Tibial nerve (tissue), 4 donors: ENCODE results near the gene SPDL1. TPM values are rescaled to one million over a fixed set of nuclear protein-coding genes. Genes with fewer than 3 reads are reported as not detected.

Experiments used
- DNase-seq, 2 donors: peaks; one replicate each; pipeline ENCODE4 v3.0.0-alpha.2; 2019; ENCODE audit warnings: low spot score in 2 of 2
- H3K27ac ChIP-seq, 4 donors: fragments of 200-600 bp; sonication (generic) in 3 of 4; one replicate each; pipeline ENCODE4 v1.5.1; 2017 to 2019; ENCODE audit warnings: mild to moderate bottlenecking in 1 of 4
- H3K27me3 ChIP-seq, 2 donors: fragments of 200-600 bp; sonication (generic) in 1 of 2; one replicate each; pipeline versions ENCODE4 v1.5.1 to v1.6.0; 2017 to 2019
- H3K36me3 ChIP-seq, 3 donors: fragments of 200-600 bp; sonication (generic); one replicate each; pipeline ENCODE4 v1.5.1; 2018 to 2019
- H3K4me1 ChIP-seq, 4 donors: fragments of 200-600 bp; sonication (generic) in 3 of 4; one replicate each; pipeline ENCODE4 v1.5.1; 2017 to 2019
- H3K4me3 ChIP-seq, 4 donors: fragments of 200-600 bp; sonication (generic) in 3 of 4; one replicate each; pipeline ENCODE4 v1.5.1; 2017 to 2019; ENCODE audit warnings: mild to moderate bottlenecking in 1 of 4, moderate library complexity in 1 of 4
- H3K9me3 ChIP-seq, 4 donors: fragments of 200-600 bp; sonication (generic) in 3 of 4; one replicate each; pipeline ENCODE4 v1.5.1; 2017 to 2019
- EP300 ChIP-seq, 2 donors: sonication (generic); formaldehyde crosslinking; IDR thresholded peaks; one replicate each; pipeline ENCODE4 v1.6.1; 2017; ENCODE audit warnings: antibody characterized with exemption in 2 of 2, mild to moderate bottlenecking in 1 of 2
- POLR2A ChIP-seq, 2 donors: fragments of 450-650 bp; IDR thresholded peaks; one replicate each; pipeline ENCODE4 v1.6.1; 2017; ENCODE audit warnings: antibody characterized with exemption in 2 of 2, mild to moderate bottlenecking in 2 of 2, moderate library complexity in 2 of 2
- WGBS, 2 donors: methylation state at CpG; one replicate each; pipeline ENCODE4 v1.1.5; 2018; 5-methylcytosine and 5-hydroxymethylcytosine counted together
- total RNA-seq, 4 donors: library from RNA; depleted of rRNA; stranded (reverse); fragments of >200 nt; gene quantifications; one replicate each; pipeline ENCODE4 v1.1.0, GENCODE V29; 2016
- TF ChIP-seq, protein P1 (sequence below), 5 experiments: fragments of 200-600 bp in 3 of 5; fragments of 450-650 bp in 2 of 5; sonication (generic) in 3 of 5; IDR thresholded peaks; one replicate each; pipeline ENCODE4 v1.5.1; 2016 to 2019; ENCODE audit warnings: antibody characterized with exemption in 5 of 5, mild to moderate bottlenecking in 3 of 5, moderate library complexity in 2 of 5

SPDL1 gene
- total RNA-seq, 4 donors from 2014 or later = 8.1 to 15.6 (median 11.7) TPM

DNA sequence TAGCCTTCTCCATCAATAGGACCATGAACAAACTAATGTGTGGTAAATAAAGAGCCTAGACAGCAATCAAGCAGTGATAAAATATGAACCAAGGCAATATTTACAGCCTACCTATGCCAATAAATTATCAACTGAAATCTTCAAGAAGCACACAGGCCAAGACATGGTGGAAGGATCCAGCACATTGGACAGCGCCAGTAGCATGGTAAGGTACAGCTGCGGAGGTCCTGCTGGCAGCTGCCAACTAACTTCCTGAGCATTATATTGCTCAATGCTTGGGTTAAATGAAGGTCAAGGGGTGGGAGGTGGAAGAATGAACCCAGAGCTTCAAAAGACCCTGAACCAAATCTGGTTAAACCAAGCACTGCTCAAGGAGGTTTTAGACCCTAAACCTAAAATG, 16.5 kb upstream of the SPDL1 start:
- WGBS, 2 donors = 56 to 64% methylated on average over 2 of the region's 2 CpGs

DNA sequence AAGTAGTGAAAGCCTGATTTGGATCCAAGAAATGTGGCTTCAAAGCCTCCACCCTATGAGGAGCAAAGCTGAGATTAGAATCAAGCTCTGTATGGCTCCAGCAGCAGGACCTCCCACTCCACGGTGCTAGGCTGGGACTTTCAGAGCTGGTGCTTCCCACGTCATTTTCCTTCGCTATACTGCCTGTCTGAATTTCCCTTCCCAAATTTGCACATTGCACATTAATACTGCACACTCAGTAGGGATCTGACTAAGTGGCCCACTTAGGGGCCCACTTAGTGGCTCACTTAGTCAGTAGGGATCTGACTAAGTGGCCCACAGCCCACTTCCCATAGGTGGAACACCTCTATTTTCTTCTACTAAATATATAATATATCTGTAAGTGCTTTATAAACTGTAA, 14.1 kb upstream of the SPDL1 start:
- DNase-seq = no peak
- H3K27ac ChIP-seq = no peak overlapping the region
- no peaks in the 10 kb centered on the region for H3K4me1 ChIP-seq
- no peak overlapping the region for H3K4me3 ChIP-seq
- WGBS, 2 donors = 89 to 98% methylated on average over 3 of the region's 3 CpGs
- H3K27me3 ChIP-seq = no peaks in the 10 kb centered on the region
- no peak for TF ChIP-seq EP300 (IDR thresholded peaks at IDR 0.05)
- no peak for TF ChIP-seq POLR2A (IDR thresholded peaks at IDR 0.05)
- TF ChIP-seq, protein P1, sequence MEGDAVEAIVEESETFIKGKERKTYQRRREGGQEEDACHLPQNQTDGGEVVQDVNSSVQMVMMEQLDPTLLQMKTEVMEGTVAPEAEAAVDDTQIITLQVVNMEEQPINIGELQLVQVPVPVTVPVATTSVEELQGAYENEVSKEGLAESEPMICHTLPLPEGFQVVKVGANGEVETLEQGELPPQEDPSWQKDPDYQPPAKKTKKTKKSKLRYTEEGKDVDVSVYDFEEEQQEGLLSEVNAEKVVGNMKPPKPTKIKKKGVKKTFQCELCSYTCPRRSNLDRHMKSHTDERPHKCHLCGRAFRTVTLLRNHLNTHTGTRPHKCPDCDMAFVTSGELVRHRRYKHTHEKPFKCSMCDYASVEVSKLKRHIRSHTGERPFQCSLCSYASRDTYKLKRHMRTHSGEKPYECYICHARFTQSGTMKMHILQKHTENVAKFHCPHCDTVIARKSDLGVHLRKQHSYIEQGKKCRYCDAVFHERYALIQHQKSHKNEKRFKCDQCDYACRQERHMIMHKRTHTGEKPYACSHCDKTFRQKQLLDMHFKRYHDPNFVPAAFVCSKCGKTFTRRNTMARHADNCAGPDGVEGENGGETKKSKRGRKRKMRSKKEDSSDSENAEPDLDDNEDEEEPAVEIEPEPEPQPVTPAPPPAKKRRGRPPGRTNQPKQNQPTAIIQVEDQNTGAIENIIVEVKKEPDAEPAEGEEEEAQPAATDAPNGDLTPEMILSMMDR (IDR thresholded peaks at IDR 0.05) = no peak
- H3K9me3 ChIP-seq = no peaks in the 10 kb centered on the region
- no peaks in the 10 kb centered on the region for H3K36me3 ChIP-seq

More for the DNA sequence above, 16.5 kb upstream of the SPDL1 start:
- no peaks in the 10 kb centered on the region for H3K9me3 ChIP-seq
- DNase-seq = no peak
- H3K4me3 ChIP-seq = no peak overlapping the region
- no peaks in the 10 kb centered on the region for H3K4me1 ChIP-seq
- H3K27me3 ChIP-seq = no peaks in the 10 kb centered on the region
- H3K36me3 ChIP-seq = no peaks in the 10 kb centered on the region
- no peak for TF ChIP-seq EP300 (IDR thresholded peaks at IDR 0.05)
- TF ChIP-seq POLR2A (IDR thresholded peaks at IDR 0.05) = no peak
- TF ChIP-seq, protein P1 (IDR thresholded peaks at IDR 0.05) = no peak
- no peak overlapping the region for H3K27ac ChIP-seq

DNA sequence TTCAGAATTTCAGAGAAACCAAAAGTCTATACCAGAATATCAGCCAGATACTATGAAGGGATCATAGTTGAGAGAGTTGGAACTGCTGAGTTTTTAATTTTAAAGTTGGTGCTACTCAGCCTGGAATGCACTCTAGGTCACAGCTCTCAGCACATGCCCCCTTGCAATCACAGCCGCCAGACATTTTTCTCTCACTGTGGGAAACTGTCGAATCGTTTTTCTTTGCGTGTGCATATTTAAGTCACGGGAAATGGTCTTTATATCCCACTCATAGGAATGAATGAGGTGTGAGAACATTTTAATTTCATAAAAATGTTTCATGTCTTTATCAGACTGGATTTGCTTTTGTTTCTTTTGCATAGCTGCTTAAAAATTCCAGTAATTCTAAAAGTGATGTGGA, 12.2 kb upstream of the SPDL1 start:
- DNase-seq = no peak
- Histone ChIP-seq H3K27ac (no peak overlapping the region), H3K27me3 (no peaks in the 10 kb centered on the region), H3K4me1 (no peaks in the 10 kb centered on the region), H3K4me3 (no peak overlapping the region), H3K36me3 (no peaks in the 10 kb centered on the region), H3K9me3 (no peaks in the 10 kb centered on the region)
- no peak for TF ChIP-seq POLR2A (IDR thresholded peaks at IDR 0.05)
- 34 to 38% methylated on average over 5 of the region's 5 CpGs for WGBS, 2 donors

DNA sequence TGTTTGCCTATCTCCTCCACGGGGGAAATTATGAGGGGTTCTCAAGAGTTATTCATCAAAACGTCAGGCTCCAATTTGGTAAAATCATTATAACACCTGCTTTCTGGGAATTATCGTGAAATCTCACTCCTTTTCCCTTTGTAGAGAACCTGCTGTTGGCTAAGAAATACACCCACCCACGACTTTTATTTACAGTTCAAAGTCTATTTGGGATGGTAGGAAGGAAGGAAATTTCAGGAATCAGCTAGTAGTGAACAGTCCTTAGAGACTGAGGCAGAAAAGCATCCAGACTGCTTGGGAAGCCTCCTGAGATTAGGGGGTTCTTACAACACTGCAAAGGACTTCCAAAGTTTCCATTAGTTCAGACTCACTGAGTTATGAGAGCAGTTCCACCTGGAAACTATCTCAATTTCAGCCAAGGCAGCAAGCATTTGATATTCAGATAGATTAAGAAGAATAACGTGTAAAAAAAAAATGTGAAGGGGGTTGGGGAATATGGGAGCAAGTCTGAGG, 9.4 kb upstream of the SPDL1 start:
- Histone ChIP-seq H3K4me3 (no peak overlapping the region), H3K27ac (no peak overlapping the region)

DNA sequence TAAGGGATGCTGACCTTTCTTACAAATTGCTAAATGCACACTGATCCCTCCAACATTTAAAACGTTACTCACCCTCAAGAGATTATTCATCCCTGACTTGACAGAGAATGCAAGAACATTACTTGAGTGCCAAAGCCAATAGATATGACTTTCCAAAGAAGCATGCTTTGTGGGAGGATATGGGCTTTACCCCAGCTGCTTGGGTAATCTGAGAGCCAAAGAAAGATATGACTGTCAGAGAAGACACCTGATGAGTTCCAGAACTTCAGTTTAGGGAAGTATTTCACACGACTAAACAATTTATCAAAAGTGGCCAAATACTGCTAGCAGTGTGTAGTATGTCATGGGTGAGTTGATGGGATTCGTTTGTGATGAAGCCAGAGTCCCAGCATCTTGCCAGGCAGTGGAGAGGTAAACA, 7.4 kb upstream of the SPDL1 start:
- Histone ChIP-seq H3K36me3 (no peaks in the 10 kb centered on the region), H3K9me3 (no peaks in the 10 kb centered on the region), H3K27me3 (no peaks in the 10 kb centered on the region), H3K4me1 (peaks cover 0 to 2% (median under 1%) of the 10 kb centered on the region in 4 donors), H3K4me3 (no peak overlapping the region), H3K27ac (no peak overlapping the region)
- TF ChIP-seq, protein P1 (IDR thresholded peaks at IDR 0.05) = no peak
- TF ChIP-seq EP300 (IDR thresholded peaks at IDR 0.05) = no peak
- TF ChIP-seq POLR2A (IDR thresholded peaks at IDR 0.05) = no peak
- no peak for DNase-seq
- WGBS, 2 donors = 41 to 42% methylated on average over 3 of the region's 3 CpGs

More for the DNA sequence above, 9.4 kb upstream of the SPDL1 start:
- H3K9me3 ChIP-seq = no peaks in the 10 kb centered on the region
- WGBS, 2 donors = 44% methylated on average over 5 of the region's 5 CpGs
- H3K36me3 ChIP-seq = no peaks in the 10 kb centered on the region
- DNase-seq = no peak
- H3K27me3 ChIP-seq = no peaks in the 10 kb centered on the region
- TF ChIP-seq POLR2A (IDR thresholded peaks at IDR 0.05) (no peak), EP300 (IDR thresholded peaks at IDR 0.05) (no peak)
- TF ChIP-seq, protein P1 (IDR thresholded peaks at IDR 0.05) = no peak
- H3K4me1 ChIP-seq = no peaks in the 10 kb centered on the region

DNA sequence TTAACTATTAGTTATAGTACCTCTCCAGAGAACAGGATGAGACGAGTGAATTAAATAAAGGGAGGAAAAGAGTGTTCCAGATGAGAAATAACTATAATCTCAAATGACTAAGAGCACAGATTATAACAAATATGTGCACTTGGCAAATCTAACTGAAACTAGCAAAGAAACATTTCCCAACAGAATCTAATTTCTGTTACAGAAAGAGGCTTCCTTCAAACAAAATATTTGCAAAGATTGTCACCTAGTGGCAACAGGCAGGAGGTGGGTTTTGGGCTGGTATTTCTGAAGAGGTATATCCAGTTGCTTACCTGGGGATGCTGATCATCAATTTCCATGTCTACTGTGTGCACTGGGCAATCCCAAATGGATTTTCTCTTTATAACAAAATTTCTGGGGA, 5.6 kb upstream of the SPDL1 start:
- Histone ChIP-seq H3K27me3 (no peaks in the 10 kb centered on the region), H3K27ac (no peak overlapping the region), H3K9me3 (no peaks in the 10 kb centered on the region), H3K4me3 (no peak overlapping the region), H3K36me3 (no peaks in the 10 kb centered on the region), H3K4me1 (peaks cover 0 to 10% (median 4%) of the 10 kb centered on the region in 4 donors)
- no peak for DNase-seq
- no peak for TF ChIP-seq EP300 (IDR thresholded peaks at IDR 0.05)
- TF ChIP-seq, protein P1 (IDR thresholded peaks at IDR 0.05) = peak in 2 of 5 experiments; percentile 9 to 10
- 30 to 47% methylated on average over 1 of the region's 1 CpG for WGBS, 2 donors
